ENCODE measurements around the gene PLXNC1.

PLXNC1 gene

GRCh38 chr12:94170690-94171594 is 22.6 kb downstream of the PLXNC1 start:
- H3K36me3 Mint-ChIP-seq (ENCODE audit: low read depth) = peaks cover 5% of the 10 kb centered on the region
- no peak for TF ChIP-seq CTCF (IDR thresholded peaks at IDR 0.05; ENCODE audit: unreplicated experiment in 3 of 3)
- H3K4me1 Mint-ChIP-seq = no peaks in the 10 kb centered on the region
- no peak overlapping the region for H3K4me3 Mint-ChIP-seq
- H3K27me3 Mint-ChIP-seq (ENCODE audit: low read depth) = peaks cover 13% of the 10 kb centered on the region
- H3K27ac Mint-ChIP-seq = no peak overlapping the region
- no peaks in the 10 kb centered on the region for H3K9me3 Mint-ChIP-seq

GRCh38 chr12:94171595-94171930 is 23.2 kb downstream of the PLXNC1 start:
- H3K36me3 Mint-ChIP-seq (ENCODE audit: low read depth) = peaks cover 5% of the 10 kb centered on the region
- no peak for TF ChIP-seq CTCF (IDR thresholded peaks at IDR 0.05; ENCODE audit: unreplicated experiment in 3 of 3)
- no peaks in the 10 kb centered on the region for H3K9me3 Mint-ChIP-seq
- H3K4me1 Mint-ChIP-seq = no peaks in the 10 kb centered on the region
- H3K27me3 Mint-ChIP-seq (ENCODE audit: low read depth) = peaks cover 13% of the 10 kb centered on the region
- no peak overlapping the region for H3K27ac Mint-ChIP-seq
- no peak overlapping the region for H3K4me3 Mint-ChIP-seq

- no peaks in the 10 kb centered on the region for H3K4me1 Mint-ChIP-seq
- TF ChIP-seq CTCF (IDR thresholded peaks at IDR 0.05; ENCODE audit: unreplicated experiment in 3 of 3) = no peak
- H3K27me3 Mint-ChIP-seq (ENCODE audit: low read depth) = peaks cover 13% of the 10 kb centered on the region
- H3K36me3 Mint-ChIP-seq (ENCODE audit: low read depth) = peaks cover 5% of the 10 kb centered on the region
- H3K27ac Mint-ChIP-seq = no peak overlapping the region
- H3K9me3 Mint-ChIP-seq = no peaks in the 10 kb centered on the region
- no peak overlapping the region for H3K4me3 Mint-ChIP-seq
Measured at GRCh38 chr12:94172031-94172430, 23.7 kb downstream of the PLXNC1 start.

- Mint-ChIP-seq H3K9me3 (peaks cover 9% of the 10 kb centered on the region), H3K4me3 (no peak overlapping the region), H3K27ac (no peak overlapping the region), H3K4me1 (no peaks in the 10 kb centered on the region), H3K36me3 (ENCODE audit: low read depth) (peaks cover 5% of the 10 kb centered on the region), H3K27me3 (ENCODE audit: low read depth) (peaks cover 6% of the 10 kb centered on the region)
- no peak for TF ChIP-seq CTCF (IDR thresholded peaks at IDR 0.05; ENCODE audit: unreplicated experiment in 3 of 3)
Measured at GRCh38 chr12:94172973-94173372, 24.6 kb downstream of the PLXNC1 start.

GRCh38 chr12:94173660-94174265 is 25.4 kb downstream of the PLXNC1 start:
- TF ChIP-seq CTCF (IDR thresholded peaks at IDR 0.05; ENCODE audit: unreplicated experiment in 3 of 3) = no peak
- peaks cover 10% of the 10 kb centered on the region for H3K36me3 Mint-ChIP-seq (ENCODE audit: low read depth)
- no peak overlapping the region for H3K27ac Mint-ChIP-seq
- H3K4me3 Mint-ChIP-seq = no peak overlapping the region
- peaks cover 14% of the 10 kb centered on the region for H3K9me3 Mint-ChIP-seq
- no peaks in the 10 kb centered on the region for H3K27me3 Mint-ChIP-seq (ENCODE audit: low read depth)
- no peaks in the 10 kb centered on the region for H3K4me1 Mint-ChIP-seq

Data from nephron (organoid).